WTC11 (cell line): ENCODE results near the gene SHROOM3. TPM values are rescaled to one million over a fixed set of nuclear protein-coding genes. Genes with fewer than 3 reads are reported as not detected.

Source experiments
- ATAC-seq: fragments of 200-7000 bp; cut with Tn5 transposase; 2 replicates; pipeline ENCODE4 v1.10.0; 2021; ENCODE audit warnings: mild to moderate bottlenecking, moderate library complexity
- CTCF ChIA-PET: fragments of 300-600 bp; sonication (Branson Sonifier 250); formaldehyde crosslinking; loops from one replicate; lab custom pipeline; 2021; ENCODE audit warnings: antibody characterized with exemption; lab: Charles Lee
- POLR2A ChIA-PET: fragments of 350-600 bp; sonication (Branson Sonifier 250); formaldehyde crosslinking; loops from one replicate; lab custom pipeline; 2021; ENCODE audit warnings: antibody characterized with exemption; lab: Charles Lee
- DNase-seq: peaks from one replicate; pipeline ENCODE4 v3.0.0; 2021; ENCODE audit warnings: low spot score
- H3K27ac Mint-ChIP-seq: 2 replicates; pipeline ENCODE4 v1.8.0; 2021; ENCODE audit warnings: mixed read lengths
- H3K27me3 Mint-ChIP-seq: 2 replicates; pipeline ENCODE4 v1.8.0; 2021; ENCODE audit warnings: low read depth, mild to moderate bottlenecking, moderate library complexity, mixed read lengths
- H3K36me3 Mint-ChIP-seq: 2 replicates; pipeline ENCODE4 v1.8.0; 2021; ENCODE audit warnings: mixed read lengths
- H3K4me1 Mint-ChIP-seq: 2 replicates; pipeline ENCODE4 v1.8.0; 2022; ENCODE audit warnings: mixed read lengths
- H3K4me3 Mint-ChIP-seq: 2 replicates; pipeline ENCODE4 v1.8.0; 2021; ENCODE audit warnings: mild to moderate bottlenecking, moderate library complexity, mixed read lengths
- H3K9me3 Mint-ChIP-seq: 2 replicates; pipeline ENCODE4 v1.8.0; 2021; ENCODE audit warnings: mixed read lengths
- CREB1 ChIP-seq: sonication (generic); formaldehyde crosslinking; IDR thresholded peaks from 2 replicates; pipeline ENCODE4 v1.8.0; 2023; ENCODE audit warnings: mild to moderate bottlenecking, missing genetic modification reagents
- EMX1 ChIP-seq: fragments of 250-450 bp; sonication (Bioruptor Pico); IDR thresholded peaks from 2 replicates; pipeline ENCODE4 v1.8.0; 2021; ENCODE audit warnings: mild to moderate bottlenecking
- ETV6 ChIP-seq: sonication (generic); formaldehyde crosslinking; IDR thresholded peaks from 2 replicates; pipeline ENCODE4 v1.8.1; 2022; ENCODE audit warnings: mild to moderate bottlenecking, missing genetic modification reagents
- FOXK1 ChIP-seq: sonication (generic); formaldehyde crosslinking; IDR thresholded peaks from 2 replicates; pipeline ENCODE4 v1.8.0; 2022; ENCODE audit warnings: mild to moderate bottlenecking, moderate library complexity, missing genetic modification reagents
- IRF2 ChIP-seq: sonication (generic); formaldehyde crosslinking; IDR thresholded peaks from 2 replicates; pipeline ENCODE4 v1.8.0; 2022; ENCODE audit warnings: low read depth, missing genetic modification reagents, borderline replicate concordance
- JAZF1 ChIP-seq: fragments of 250-450 bp; sonication (Bioruptor Pico); IDR thresholded peaks from 2 replicates; pipeline ENCODE4 v1.9.0; 2021; ENCODE audit warnings: moderate library complexity, mild to moderate bottlenecking, inconsistent platforms
- KAT7 ChIP-seq: sonication (generic); formaldehyde crosslinking; IDR thresholded peaks from 2 replicates; pipeline ENCODE4 v1.8.1; 2023; ENCODE audit warnings: missing genetic modification reagents, mild to moderate bottlenecking, borderline replicate concordance
- RELA ChIP-seq: sonication (generic); formaldehyde crosslinking; IDR thresholded peaks from 2 replicates; pipeline ENCODE4 v1.8.1; 2022; ENCODE audit warnings: missing genetic modification reagents, mild to moderate bottlenecking, borderline replicate concordance
- SP1 ChIP-seq: sonication (generic); formaldehyde crosslinking; conservative IDR thresholded peaks from 2 replicates; pipeline ENCODE4 v1.8.1; 2022; ENCODE audit warnings: missing genetic modification reagents
- TCF7 ChIP-seq: sonication (generic); formaldehyde crosslinking; IDR thresholded peaks from 2 replicates; pipeline ENCODE4 v1.8.0; 2022; ENCODE audit warnings: mild to moderate bottlenecking, low read depth, missing genetic modification reagents, moderate library complexity
- TEAD1 ChIP-seq: sonication (generic); formaldehyde crosslinking; IDR thresholded peaks from 2 replicates; pipeline ENCODE4 v1.8.0; 2022; ENCODE audit warnings: mild to moderate bottlenecking, missing genetic modification reagents
- TEAD4 ChIP-seq: sonication (generic); formaldehyde crosslinking; IDR thresholded peaks from 2 replicates; pipeline ENCODE4 v1.8.0; 2022; ENCODE audit warnings: mild to moderate bottlenecking, missing genetic modification reagents
- ZNF232 ChIP-seq: sonication (generic); formaldehyde crosslinking; IDR thresholded peaks from 2 replicates; pipeline ENCODE4 v1.8.0; 2022; ENCODE audit warnings: mild to moderate bottlenecking, missing genetic modification reagents
- total RNA-seq: library from RNA; stranded (reverse); gene quantifications from 3 replicates; pipeline ENCODE4 v1.2.3, GENCODE V29; 2021
- TF ChIP-seq, protein P1 (sequence below): sonication (generic); formaldehyde crosslinking; IDR thresholded peaks from 2 replicates; pipeline ENCODE4 v1.8.1; 2022; ENCODE audit warnings: low read depth, missing genetic modification reagents, borderline replicate concordance
- TF ChIP-seq, protein P2 (sequence below): fragments of 250-450 bp; sonication (Bioruptor Pico); IDR thresholded peaks from 2 replicates; pipeline ENCODE4 v2.1.2; 2022; ENCODE audit warnings: mild to moderate bottlenecking, moderate library complexity
- TF ChIP-seq, protein P3 (sequence below): sonication (generic); formaldehyde crosslinking; IDR thresholded peaks from 2 replicates; pipeline ENCODE4 v1.8.0; 2022; ENCODE audit warnings: mild to moderate bottlenecking, missing genetic modification reagents
- TF ChIP-seq, protein P4 (sequence below): sonication (generic); formaldehyde crosslinking; IDR thresholded peaks from 2 replicates; pipeline ENCODE4 v1.8.0; 2023; ENCODE audit warnings: missing genetic modification reagents, mild to moderate bottlenecking, borderline replicate concordance
- TF ChIP-seq, protein P5 (sequence below): sonication (generic); formaldehyde crosslinking; IDR thresholded peaks from 2 replicates; pipeline ENCODE4 v1.8.1; 2023; ENCODE audit warnings: mild to moderate bottlenecking, missing genetic modification reagents

The SHROOM3 gene
- total RNA-seq, 1 experiment from 2014 or later = 71.9 TPM

DNA sequence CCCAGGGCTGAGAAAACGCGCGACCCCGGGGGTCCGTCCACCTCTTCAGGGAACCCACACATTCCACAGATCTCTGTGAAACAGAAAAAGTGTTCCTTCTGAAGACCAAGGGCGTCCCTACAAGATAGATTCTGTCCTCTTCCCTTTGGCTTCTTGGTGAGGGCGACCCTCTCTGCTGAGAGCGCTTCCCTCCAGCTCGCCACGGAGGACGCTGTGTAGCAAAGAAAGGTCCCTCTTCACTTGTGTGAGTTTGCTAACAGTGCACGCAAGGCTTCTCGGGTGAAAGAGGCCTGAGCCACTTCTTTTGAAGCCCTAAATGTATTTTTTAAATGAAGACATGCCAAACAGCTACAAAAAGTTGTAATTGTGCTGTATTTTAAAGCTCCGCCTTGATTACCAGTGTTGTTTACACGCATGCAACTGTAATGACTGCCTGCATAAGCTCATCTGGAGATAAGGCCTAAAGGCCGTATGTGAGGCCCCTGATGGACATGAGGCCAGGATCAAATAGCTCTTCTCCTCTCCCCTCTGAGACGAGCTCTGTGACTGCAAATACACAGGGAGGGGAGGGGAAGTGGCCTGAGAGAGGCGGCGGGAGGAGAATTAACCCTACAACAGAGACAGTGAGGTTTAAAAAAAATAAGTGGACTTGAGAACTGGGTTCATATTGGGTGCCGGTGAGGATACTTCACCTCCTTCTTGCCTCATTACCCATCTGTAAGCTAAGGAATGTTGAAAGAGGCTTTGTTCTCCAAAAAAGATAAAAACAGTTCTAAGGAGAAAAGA lies 367.4 kb downstream of the SHROOM3 start (continued):
- TF ChIP-seq CREB1 = no peak
- TF ChIP-seq, all 79 proteins: peak for 0

DNA sequence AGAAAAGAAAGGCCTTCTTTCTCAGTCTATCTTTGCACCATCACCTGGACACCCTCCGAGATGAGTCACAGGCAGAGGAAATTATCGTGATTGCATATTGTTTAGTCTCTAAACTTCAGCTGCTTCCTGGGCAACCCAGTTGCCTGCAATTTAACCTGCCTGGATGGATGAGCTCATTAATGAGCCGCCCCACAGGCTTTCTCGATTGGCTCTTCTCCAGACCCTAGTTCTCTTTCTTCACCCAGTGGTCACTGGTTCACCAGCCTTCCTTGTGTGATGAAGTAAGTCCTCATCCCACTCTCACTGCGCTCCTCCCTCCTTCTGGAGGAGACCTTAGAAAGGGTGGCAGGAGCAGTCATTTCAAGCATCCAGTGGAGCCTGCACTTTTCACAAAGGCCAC lies 368.5 kb downstream of the SHROOM3 start:
- peaks cover 31% of the 10 kb centered on the region for H3K4me1 Mint-ChIP-seq
- no peak overlapping the region for H3K27ac Mint-ChIP-seq

DNA sequence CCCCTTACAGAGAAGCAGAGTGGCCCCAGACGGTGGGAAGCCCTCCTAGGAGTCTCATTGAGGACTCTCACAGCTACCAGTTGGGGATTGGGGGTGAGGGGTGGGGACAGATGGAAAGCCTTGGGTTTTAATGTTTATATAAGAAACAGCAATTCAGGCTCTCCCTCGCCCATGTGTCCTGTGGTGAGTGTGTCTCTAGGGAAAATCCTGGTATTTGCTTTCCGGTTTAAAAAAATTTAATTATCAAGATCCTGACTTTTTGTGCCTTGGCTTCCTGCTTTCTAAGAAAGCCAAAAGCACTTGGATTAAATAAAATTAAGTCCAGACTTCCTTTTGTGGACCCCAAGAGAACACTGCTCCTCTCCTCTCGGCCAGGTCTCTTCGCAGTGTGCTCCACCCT lies 369.1 kb downstream of the SHROOM3 start:
- ChIA-PET POLR2A (no interaction called here), CTCF (no interaction called here)
- ATAC-seq (no peak), DNase-seq (no peak)
- peaks cover 30% of the 10 kb centered on the region for H3K9me3 Mint-ChIP-seq
- H3K27me3 Mint-ChIP-seq = peaks cover 21% of the 10 kb centered on the region
- no peak overlapping the region for H3K4me3 Mint-ChIP-seq
- no peak overlapping the region for H3K27ac Mint-ChIP-seq
- H3K36me3 Mint-ChIP-seq = peaks cover 24% of the 10 kb centered on the region
- peaks cover 31% of the 10 kb centered on the region for H3K4me1 Mint-ChIP-seq
- no peak for TF ChIP-seq TEAD1 (CRISPR knock-in tag)
- TF ChIP-seq, protein P1, sequence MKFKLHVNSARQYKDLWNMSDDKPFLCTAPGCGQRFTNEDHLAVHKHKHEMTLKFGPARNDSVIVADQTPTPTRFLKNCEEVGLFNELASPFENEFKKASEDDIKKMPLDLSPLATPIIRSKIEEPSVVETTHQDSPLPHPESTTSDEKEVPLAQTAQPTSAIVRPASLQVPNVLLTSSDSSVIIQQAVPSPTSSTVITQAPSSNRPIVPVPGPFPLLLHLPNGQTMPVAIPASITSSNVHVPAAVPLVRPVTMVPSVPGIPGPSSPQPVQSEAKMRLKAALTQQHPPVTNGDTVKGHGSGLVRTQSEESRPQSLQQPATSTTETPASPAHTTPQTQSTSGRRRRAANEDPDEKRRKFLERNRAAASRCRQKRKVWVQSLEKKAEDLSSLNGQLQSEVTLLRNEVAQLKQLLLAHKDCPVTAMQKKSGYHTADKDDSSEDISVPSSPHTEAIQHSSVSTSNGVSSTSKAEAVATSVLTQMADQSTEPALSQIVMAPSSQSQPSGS = no peak
- TF ChIP-seq FOXK1 (CRISPR knock-in tag) = no peak
- no peak for TF ChIP-seq ZNF232
- no peak for TF ChIP-seq SP1 (CRISPR knock-in tag)
- no peak for TF ChIP-seq EMX1 (CRISPR knock-in tag)
- no peak for TF ChIP-seq TCF7 (CRISPR knock-in tag)
- TF ChIP-seq TEAD4 = no peak
- no peak for TF ChIP-seq JAZF1 (CRISPR knock-in tag)
- TF ChIP-seq, protein P2, sequence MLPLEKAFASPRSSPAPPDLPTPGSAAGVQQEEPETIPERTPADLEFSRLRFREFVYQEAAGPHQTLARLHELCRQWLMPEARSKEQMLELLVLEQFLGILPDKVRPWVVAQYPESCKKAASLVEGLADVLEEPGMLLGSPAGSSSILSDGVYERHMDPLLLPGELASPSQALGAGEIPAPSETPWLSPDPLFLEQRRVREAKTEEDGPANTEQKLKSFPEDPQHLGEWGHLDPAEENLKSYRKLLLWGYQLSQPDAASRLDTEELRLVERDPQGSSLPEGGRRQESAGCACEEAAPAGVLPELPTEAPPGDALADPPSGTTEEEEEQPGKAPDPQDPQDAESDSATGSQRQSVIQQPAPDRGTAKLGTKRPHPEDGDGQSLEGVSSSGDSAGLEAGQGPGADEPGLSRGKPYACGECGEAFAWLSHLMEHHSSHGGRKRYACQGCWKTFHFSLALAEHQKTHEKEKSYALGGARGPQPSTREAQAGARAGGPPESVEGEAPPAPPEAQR (CRISPR knock-in tag) = no peak
- no peak for TF ChIP-seq KAT7

More for the DNA sequence above, 368.5 kb downstream of the SHROOM3 start:
- Mint-ChIP-seq H3K27me3 (peaks cover 21% of the 10 kb centered on the region), H3K9me3 (peaks cover 24% of the 10 kb centered on the region), H3K36me3 (peaks cover 20% of the 10 kb centered on the region), H3K4me3 (no peak overlapping the region)
- no peak for ATAC-seq
- ChIA-PET CTCF (interaction anchor here (1.7 kb wide), 1 partner anchor 66 kb away, joined by 6 read pairs; no protein-coding TSS in a partner anchor), POLR2A (no interaction called here)
- no peak for DNase-seq
- TF ChIP-seq, protein P3, sequence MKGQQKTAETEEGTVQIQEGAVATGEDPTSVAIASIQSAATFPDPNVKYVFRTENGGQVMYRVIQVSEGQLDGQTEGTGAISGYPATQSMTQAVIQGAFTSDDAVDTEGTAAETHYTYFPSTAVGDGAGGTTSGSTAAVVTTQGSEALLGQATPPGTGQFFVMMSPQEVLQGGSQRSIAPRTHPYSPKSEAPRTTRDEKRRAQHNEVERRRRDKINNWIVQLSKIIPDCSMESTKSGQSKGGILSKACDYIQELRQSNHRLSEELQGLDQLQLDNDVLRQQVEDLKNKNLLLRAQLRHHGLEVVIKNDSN (CRISPR knock-in tag) = no peak

DNA sequence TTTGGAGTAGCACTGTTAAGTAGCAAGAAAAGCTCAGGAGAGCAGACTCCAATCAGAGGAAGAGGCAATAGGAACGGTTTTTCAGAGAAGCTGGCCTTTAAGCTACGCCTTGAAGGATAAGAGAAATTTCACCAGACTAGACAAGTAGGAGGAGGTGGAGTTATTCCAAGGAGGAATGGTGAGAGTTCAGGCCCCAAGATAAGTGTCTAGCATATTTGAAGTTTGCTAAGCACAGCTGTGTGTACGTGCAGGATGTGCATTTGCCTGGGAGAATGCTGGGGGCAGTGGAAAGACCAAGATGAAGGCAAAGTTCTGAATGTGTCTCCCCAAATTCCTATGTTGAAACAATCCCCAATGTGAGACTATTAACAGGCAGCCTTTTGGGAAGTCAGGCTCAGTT lies 371.3 kb downstream of the SHROOM3 start:
- POLR2A ChIA-PET = no interaction called here
- Mint-ChIP-seq H3K27me3 (peaks cover 15% of the 10 kb centered on the region), H3K9me3 (peaks cover 33% of the 10 kb centered on the region), H3K36me3 (peaks cover 27% of the 10 kb centered on the region), H3K27ac (no peak overlapping the region), H3K4me3 (no peak overlapping the region), H3K4me1 (peaks cover 34% of the 10 kb centered on the region)
- TF ChIP-seq, protein P4, sequence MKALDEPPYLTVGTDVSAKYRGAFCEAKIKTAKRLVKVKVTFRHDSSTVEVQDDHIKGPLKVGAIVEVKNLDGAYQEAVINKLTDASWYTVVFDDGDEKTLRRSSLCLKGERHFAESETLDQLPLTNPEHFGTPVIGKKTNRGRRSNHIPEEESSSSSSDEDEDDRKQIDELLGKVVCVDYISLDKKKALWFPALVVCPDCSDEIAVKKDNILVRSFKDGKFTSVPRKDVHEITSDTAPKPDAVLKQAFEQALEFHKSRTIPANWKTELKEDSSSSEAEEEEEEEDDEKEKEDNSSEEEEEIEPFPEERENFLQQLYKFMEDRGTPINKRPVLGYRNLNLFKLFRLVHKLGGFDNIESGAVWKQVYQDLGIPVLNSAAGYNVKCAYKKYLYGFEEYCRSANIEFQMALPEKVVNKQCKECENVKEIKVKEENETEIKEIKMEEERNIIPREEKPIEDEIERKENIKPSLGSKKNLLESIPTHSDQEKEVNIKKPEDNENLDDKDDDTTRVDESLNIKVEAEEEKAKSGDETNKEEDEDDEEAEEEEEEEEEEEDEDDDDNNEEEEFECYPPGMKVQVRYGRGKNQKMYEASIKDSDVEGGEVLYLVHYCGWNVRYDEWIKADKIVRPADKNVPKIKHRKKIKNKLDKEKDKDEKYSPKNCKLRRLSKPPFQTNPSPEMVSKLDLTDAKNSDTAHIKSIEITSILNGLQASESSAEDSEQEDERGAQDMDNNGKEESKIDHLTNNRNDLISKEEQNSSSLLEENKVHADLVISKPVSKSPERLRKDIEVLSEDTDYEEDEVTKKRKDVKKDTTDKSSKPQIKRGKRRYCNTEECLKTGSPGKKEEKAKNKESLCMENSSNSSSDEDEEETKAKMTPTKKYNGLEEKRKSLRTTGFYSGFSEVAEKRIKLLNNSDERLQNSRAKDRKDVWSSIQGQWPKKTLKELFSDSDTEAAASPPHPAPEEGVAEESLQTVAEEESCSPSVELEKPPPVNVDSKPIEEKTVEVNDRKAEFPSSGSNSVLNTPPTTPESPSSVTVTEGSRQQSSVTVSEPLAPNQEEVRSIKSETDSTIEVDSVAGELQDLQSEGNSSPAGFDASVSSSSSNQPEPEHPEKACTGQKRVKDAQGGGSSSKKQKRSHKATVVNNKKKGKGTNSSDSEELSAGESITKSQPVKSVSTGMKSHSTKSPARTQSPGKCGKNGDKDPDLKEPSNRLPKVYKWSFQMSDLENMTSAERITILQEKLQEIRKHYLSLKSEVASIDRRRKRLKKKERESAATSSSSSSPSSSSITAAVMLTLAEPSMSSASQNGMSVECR (CRISPR knock-in tag) = no peak
- TF ChIP-seq RELA (CRISPR knock-in tag) (no peak), ETV6 (no peak), IRF2 (no peak)
- TF ChIP-seq, protein P5, sequence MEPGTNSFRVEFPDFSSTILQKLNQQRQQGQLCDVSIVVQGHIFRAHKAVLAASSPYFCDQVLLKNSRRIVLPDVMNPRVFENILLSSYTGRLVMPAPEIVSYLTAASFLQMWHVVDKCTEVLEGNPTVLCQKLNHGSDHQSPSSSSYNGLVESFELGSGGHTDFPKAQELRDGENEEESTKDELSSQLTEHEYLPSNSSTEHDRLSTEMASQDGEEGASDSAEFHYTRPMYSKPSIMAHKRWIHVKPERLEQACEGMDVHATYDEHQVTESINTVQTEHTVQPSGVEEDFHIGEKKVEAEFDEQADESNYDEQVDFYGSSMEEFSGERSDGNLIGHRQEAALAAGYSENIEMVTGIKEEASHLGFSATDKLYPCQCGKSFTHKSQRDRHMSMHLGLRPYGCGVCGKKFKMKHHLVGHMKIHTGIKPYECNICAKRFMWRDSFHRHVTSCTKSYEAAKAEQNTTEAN (CRISPR knock-in tag) = no peak
- ATAC-seq (no peak), DNase-seq (no peak)
- CTCF ChIA-PET = interaction anchor here (0.7 kb wide), 1 partner anchor 90 kb away, joined by 3 read pairs; no protein-coding TSS in a partner anchor
